Measurements from ENCODE around the gene SAFB. TPM values are rescaled to one million over a fixed set of nuclear protein-coding genes. Genes with fewer than 3 reads are reported as not detected.

SAFB gene
- total RNA-seq, 4 donors from 2014 or later = 90.5 to 368 (median 185) TPM

DNA sequence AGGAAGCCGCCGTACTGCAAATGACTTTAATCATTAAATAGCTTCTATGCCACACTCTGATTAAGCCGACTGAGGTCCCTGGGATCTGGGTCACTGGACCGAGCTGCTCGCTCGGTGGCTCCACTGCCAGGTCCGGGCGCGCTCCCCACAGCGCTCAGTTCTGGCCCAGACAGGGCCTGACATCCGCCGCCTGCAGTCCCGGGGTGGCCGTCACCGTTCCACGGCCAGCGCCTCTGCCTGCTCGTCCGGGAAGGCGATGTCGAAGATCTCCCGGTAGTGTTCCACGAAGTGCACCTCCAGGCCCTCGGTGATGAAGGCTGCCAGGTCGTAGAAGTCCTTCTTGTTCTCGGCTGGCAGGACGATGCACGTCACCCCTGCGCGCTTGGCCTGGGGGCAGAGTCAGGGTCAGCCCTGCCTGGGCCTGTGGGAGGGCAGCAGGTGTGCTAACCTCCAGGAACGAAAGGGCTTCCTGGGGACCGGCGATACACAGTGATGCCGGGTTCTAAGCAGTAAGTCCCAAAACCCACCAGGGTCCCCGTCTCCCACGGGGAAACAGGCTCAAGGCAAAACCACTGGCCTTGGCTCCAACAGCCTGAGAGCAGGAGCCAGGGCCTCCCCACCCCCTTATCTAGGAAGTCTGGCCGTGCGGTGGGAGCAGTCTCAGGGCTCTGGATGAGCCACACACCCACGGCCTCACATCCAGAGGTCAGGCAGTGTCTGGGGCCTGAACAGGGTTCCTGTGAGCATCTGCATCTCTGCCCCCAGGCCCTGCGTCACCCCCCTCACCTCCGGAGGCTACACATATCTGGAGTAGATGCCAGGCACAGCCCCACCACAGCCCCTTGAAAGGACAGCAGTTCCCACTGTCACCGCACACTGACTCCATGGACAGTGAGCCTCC lies 69.2 kb downstream of the SAFB start:
- intact Hi-C loops (cut with DNase I; ENCODE audit: low total_unique reads) = no loop called here

DNA sequence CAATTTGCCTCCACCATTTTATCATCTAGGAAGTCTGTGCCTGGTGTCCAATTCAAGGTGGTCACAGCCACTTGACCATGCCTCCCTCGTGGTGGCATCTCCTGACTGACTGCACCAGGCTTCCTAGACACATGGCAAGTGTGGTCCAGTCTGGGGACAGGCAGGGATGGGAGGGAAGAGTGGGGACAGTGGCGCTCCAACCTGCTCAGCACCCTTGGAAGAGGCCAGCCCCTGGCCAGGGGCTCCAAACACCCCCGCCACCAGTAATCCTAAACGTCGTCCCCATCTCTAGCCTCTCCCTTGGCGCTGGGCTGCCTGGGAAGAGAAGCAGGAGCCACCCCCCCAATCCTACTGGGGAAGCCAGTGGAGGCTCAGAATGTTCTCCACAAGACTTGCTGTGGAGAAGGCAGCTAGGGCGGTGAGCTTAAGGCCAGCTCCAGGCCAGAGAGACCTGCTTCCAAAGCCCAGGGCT lies 69.9 kb downstream of the SAFB start:
- DNase-seq = no peak
- TF ChIP-seq POLR2A (IDR thresholded peaks at IDR 0.05) = no peak
- TF ChIP-seq POLR2AphosphoS5 (IDR thresholded peaks at IDR 0.05) = no peak
- TF ChIP-seq, protein P1, sequence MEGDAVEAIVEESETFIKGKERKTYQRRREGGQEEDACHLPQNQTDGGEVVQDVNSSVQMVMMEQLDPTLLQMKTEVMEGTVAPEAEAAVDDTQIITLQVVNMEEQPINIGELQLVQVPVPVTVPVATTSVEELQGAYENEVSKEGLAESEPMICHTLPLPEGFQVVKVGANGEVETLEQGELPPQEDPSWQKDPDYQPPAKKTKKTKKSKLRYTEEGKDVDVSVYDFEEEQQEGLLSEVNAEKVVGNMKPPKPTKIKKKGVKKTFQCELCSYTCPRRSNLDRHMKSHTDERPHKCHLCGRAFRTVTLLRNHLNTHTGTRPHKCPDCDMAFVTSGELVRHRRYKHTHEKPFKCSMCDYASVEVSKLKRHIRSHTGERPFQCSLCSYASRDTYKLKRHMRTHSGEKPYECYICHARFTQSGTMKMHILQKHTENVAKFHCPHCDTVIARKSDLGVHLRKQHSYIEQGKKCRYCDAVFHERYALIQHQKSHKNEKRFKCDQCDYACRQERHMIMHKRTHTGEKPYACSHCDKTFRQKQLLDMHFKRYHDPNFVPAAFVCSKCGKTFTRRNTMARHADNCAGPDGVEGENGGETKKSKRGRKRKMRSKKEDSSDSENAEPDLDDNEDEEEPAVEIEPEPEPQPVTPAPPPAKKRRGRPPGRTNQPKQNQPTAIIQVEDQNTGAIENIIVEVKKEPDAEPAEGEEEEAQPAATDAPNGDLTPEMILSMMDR (IDR thresholded peaks at IDR 0.05) = no peak
- no peak for TF ChIP-seq EP300 (IDR thresholded peaks at IDR 0.05; ENCODE audit: low read depth)
- in situ Hi-C loops (cut with MboI; ENCODE audit: low pct_ligation_motif_present in 1 of 4, low pct_unique_long_range_greater_than_20kb in 1 of 4, low sequenced_read_pairs in 3 of 4) (no loop called here), intact Hi-C loops (cut with DNase I; ENCODE audit: low total_unique reads) (no loop called here)
- no peak overlapping the region for H3K27ac ChIP-seq
- 71% methylated on average over 7 of the region's 7 CpGs; no CpG with 5 or more reads in 1 of the 2 donors for WGBS, 2 donors (ENCODE audit: low coverage in 1 of 2)
- H3K9me3 ChIP-seq = no peaks in the 10 kb centered on the region
- no peaks in the 10 kb centered on the region for H3K27me3 ChIP-seq
- H3K36me3 ChIP-seq = peaks cover 0 to 27% (median 5%) of the 10 kb centered on the region in 4 donors
- peaks cover 0 to 28% (median 16%) of the 10 kb centered on the region in 4 donors for H3K4me1 ChIP-seq
- no peak overlapping the region for H3K4me3 ChIP-seq

More for the DNA sequence above, 69.2 kb downstream of the SAFB start:
- no peak for DNase-seq
- Histone ChIP-seq H3K36me3 (peaks cover 0 to 27% (median 5%) of the 10 kb centered on the region in 4 donors), H3K4me3 (peak overlapping the region in 3 of 4 donors; percentile 62 to 80 (median 68)), H3K4me1 (peaks cover 0 to 34% (median 21%) of the 10 kb centered on the region in 4 donors), H3K27me3 (no peaks in the 10 kb centered on the region), H3K9me3 (no peaks in the 10 kb centered on the region), H3K27ac (peak overlapping the region; percentile 91 to 93 (median 92))
- no peak for TF ChIP-seq EP300 (IDR thresholded peaks at IDR 0.05; ENCODE audit: low read depth)
- TF ChIP-seq POLR2A (IDR thresholded peaks at IDR 0.05) = no peak
- no peak for TF ChIP-seq POLR2AphosphoS5 (IDR thresholded peaks at IDR 0.05)
- TF ChIP-seq, protein P1 (IDR thresholded peaks at IDR 0.05) = no peak
- 43% methylated on average over 28 of the region's 42 CpGs; no CpG with 5 or more reads in 1 of the 2 donors for WGBS, 2 donors (ENCODE audit: low coverage in 1 of 2)
- in situ Hi-C loops (cut with MboI; ENCODE audit: low pct_ligation_motif_present in 1 of 4, low pct_unique_long_range_greater_than_20kb in 1 of 4, low sequenced_read_pairs in 3 of 4) = no loop called here

DNA sequence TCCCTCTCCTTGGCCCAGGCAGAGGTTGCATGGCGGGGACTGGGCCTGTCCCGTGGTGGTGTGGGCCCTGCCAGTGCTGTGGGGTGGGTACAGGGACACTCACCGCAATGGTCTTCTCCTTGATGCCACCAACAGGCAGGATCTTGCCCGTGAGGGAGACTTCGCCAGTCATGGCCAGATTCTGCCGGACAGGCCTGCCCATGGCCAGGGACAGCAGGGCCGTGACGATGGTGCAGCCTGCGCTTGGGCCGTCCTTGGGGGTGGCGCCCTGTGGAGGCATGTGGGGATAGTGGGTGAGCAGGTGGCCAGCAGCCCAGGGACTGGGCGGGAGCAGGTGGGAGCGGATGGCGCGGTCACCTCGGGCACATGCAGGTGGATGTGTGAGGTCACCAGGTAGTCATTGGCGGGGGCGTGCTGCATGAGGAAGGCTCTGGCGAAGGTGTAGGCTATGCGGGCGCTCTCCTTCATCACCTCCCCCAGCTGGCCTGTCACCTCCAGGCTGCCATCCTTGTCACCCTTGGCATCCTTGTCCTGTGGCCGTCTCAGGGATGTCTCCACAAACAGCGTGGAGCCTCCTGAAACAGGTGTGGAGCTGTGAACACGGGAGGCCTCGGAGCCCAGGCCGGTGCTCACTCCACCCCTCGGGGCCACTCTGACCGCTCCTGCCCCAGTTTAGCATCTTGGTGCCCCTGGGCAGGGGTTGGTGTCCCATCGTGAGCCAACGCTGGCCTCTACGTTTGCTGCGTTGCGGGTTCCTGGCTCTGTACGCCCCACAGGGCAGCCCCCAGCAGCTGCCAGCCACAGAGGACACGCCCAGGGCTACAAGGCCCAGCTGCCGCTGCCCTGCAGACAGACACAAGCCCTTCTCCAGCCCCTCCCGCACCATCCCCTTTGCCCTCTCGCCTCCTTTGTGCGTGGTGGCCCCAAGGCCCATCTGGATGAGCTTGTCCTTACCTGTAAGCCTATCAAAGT lies 70.6 kb downstream of the SAFB start:
- no peak overlapping the region for H3K4me3 ChIP-seq
- TF ChIP-seq POLR2AphosphoS5 (IDR thresholded peaks at IDR 0.05) (no peak), POLR2A (IDR thresholded peaks at IDR 0.05) (no peak), EP300 (IDR thresholded peaks at IDR 0.05; ENCODE audit: low read depth) (no peak)
- TF ChIP-seq, protein P1 (IDR thresholded peaks at IDR 0.05) = no peak
- intact Hi-C loops (cut with DNase I; ENCODE audit: low total_unique reads) = no loop called here
- no peaks in the 10 kb centered on the region for H3K27me3 ChIP-seq
- peaks cover 0 to 31% (median 6%) of the 10 kb centered on the region in 4 donors for H3K36me3 ChIP-seq
- WGBS, 2 donors (ENCODE audit: low coverage in 1 of 2) = 79% methylated on average over 37 of the region's 39 CpGs; no CpG with 5 or more reads in 1 of the 2 donors
- in situ Hi-C loops (cut with MboI; ENCODE audit: low pct_ligation_motif_present in 1 of 4, low pct_unique_long_range_greater_than_20kb in 1 of 4, low sequenced_read_pairs in 3 of 4) = no loop called here
- H3K9me3 ChIP-seq = no peaks in the 10 kb centered on the region
- H3K4me1 ChIP-seq = peaks cover 0 to 28% (median 16%) of the 10 kb centered on the region in 4 donors
- H3K27ac ChIP-seq = no peak overlapping the region
- DNase-seq = no peak

All from transverse colon (tissue), 4 donors.